K562 (cell line): Measurements from ENCODE around the gene PHF21A. TPM values are rescaled to one million over a fixed set of nuclear protein-coding genes. Genes with fewer than 3 reads are reported as not detected.

Source experiments
- ATAC-seq: fragments of 200-7000 bp; cut with Tn5 transposase; 3 replicates; pipeline ENCODE4 v1.9.1; 2020; ENCODE audit warnings: moderate library complexity
- BruUV-seq: library from RNA; stranded (reverse); fragments of 400-500 nt; replicated peaks from 2 replicates; lab custom pipeline; 2021; lab: Mats Ljungman, UMichigan
- CTCF ChIA-PET: fragments of 300-600 bp; formaldehyde crosslinking; extraction: SDS; loops from one replicate; lab custom pipeline; 2021; ENCODE audit warnings: low intra/inter-chr PET ratio; lab: Yijun Ruan, JAX
- POLR2A ChIA-PET: fragments of 300-600, 350-650 bp; sonication (Branson Sonifier 250); formaldehyde crosslinking; extraction: SDS; loops from one replicate; lab custom pipeline; 2021; ENCODE audit warnings: antibody characterized with exemption, inconsistent platforms; lab: Yijun Ruan, JAX
- DNase-seq, 4 experiments: peaks; one replicate each; pipeline versions ENCODE4 v3.0.0 to v3.0.0-alpha.2; 2011 to 2018; ENCODE audit warnings: low spot score in 3 of 4, mixed read lengths in 3 of 4; ENCODE audit errors: extremely low read depth in 1 of 4
- FAIRE-seq: peaks from 2 replicates; lab custom pipeline; 2011; peaks lifted over from hg19 to GRCh38; lab: Jason Lieb, UNC
- H2AFZ ChIP-seq: 2 replicates; pipeline ENCODE4 v1.6.0; 2011; ENCODE audit warnings: low read depth, low read length, control low read depth, inconsistent platforms
- H3K27ac ChIP-seq: fragments of 200-600 bp; 3 replicates; pipeline ENCODE4 v1.8.0; 2011; ENCODE audit warnings: low read depth, mild to moderate bottlenecking, control low read depth, inconsistent platforms, low read length, moderate library complexity, mixed read lengths; ENCODE audit errors: extremely low read depth
- H3K27me3 ChIP-seq, 2 experiments: fragments of 300-600 bp in 1 of 2; 2 replicates in 1 of 2; 3 replicates in 1 of 2; pipeline versions ENCODE4 v1.6.0 to v1.8.0; 2011; ENCODE audit warnings: inconsistent platforms in 2 of 2, low read length in 2 of 2, mild to moderate bottlenecking in 1 of 2, mixed read lengths in 1 of 2, moderate library complexity in 1 of 2; ENCODE audit not compliant: control insufficient read depth in 2 of 2, insufficient read depth in 2 of 2
- H3K36me3 ChIP-seq: fragments of 300-600 bp; 3 replicates; pipeline ENCODE4 v1.8.0; 2011; ENCODE audit warnings: mild to moderate bottlenecking, low read length, inconsistent platforms; ENCODE audit not compliant: control insufficient read depth, insufficient read depth
- H3K4me1 ChIP-seq, 2 experiments: fragments of 200-600 bp in 1 of 2; replicated peaks in 1 of 2; 2 replicates in 1 of 2; 3 replicates in 1 of 2; pipeline versions ENCODE4 v1.5.1 to v1.8.0; 2011; ENCODE audit warnings: inconsistent platforms in 2 of 2, low read length in 2 of 2, mild to moderate bottlenecking in 1 of 2, mixed read lengths in 1 of 2, moderate library complexity in 1 of 2; ENCODE audit not compliant: control insufficient read depth in 2 of 2, insufficient read depth in 2 of 2
- H3K4me2 ChIP-seq: 2 replicates; pipeline ENCODE4 v1.6.1; 2011; ENCODE audit warnings: low read length, control low read depth, inconsistent platforms, mixed read lengths; ENCODE audit not compliant: insufficient read depth
- H3K4me3 ChIP-seq: fragments of 200-600 bp; sonication (generic), shearing (Covaris generic); 2 replicates; pipeline ENCODE4 v1.5.1; 2016; ENCODE audit warnings: control low read depth, inconsistent platforms
- H3K79me2 ChIP-seq: fragments of 200-600 bp; 3 replicates; pipeline ENCODE4 v1.8.0; 2011; ENCODE audit warnings: low read length, inconsistent platforms; ENCODE audit not compliant: control insufficient read depth, insufficient read depth
- H3K9ac ChIP-seq, 2 experiments: 2 replicates each; pipeline versions ENCODE4 v1.6.0 to v1.6.1; 2011; ENCODE audit warnings: low read depth in 2 of 2, low read length in 2 of 2, control low read depth in 1 of 2, inconsistent platforms in 1 of 2, mild to moderate bottlenecking in 1 of 2, mixed read lengths in 1 of 2; ENCODE audit not compliant: insufficient read depth in 1 of 2
- H3K9me1 ChIP-seq: one replicate; pipeline ENCODE4 v1.6.0; 2011; ENCODE audit warnings: inconsistent platforms, mild to moderate bottlenecking, low read length, moderate library complexity; ENCODE audit not compliant: control insufficient read depth, insufficient read depth
- H3K9me3 ChIP-seq: replicated peaks from 2 replicates; pipeline ENCODE4 v1.5.1; 2011; ENCODE audit warnings: low read depth, low read length, inconsistent platforms; ENCODE audit not compliant: control insufficient read depth, insufficient read depth
- H4K20me1 ChIP-seq: replicated peaks from 2 replicates; pipeline ENCODE4 v1.6.1; 2011; ENCODE audit warnings: low read length, inconsistent platforms, mixed read lengths; ENCODE audit not compliant: control insufficient read depth, insufficient read depth
- ATF1 ChIP-seq, 2 experiments: fragments of 450-650 bp in 1 of 2; IDR thresholded peaks; 2 replicates each; pipeline ENCODE4 v1.6.1; 2016; ENCODE audit warnings: missing compliant biosample characterization in 1 of 2, missing genetic modification characterization in 1 of 2
- BRCA1 ChIP-seq, 2 experiments: fragments of 450-650 bp in 1 of 2; sonication (generic) in 1 of 2; formaldehyde crosslinking in 1 of 2; IDR thresholded peaks; 2 replicates each; pipeline versions ENCODE4 v1.5.0 to v1.6.1; 2017 to 2020; ENCODE audit warnings: mild to moderate bottlenecking in 1 of 2, missing genetic modification reagents in 1 of 2
- CBX8 ChIP-seq: fragments of 200-600 bp; sonication (generic); IDR thresholded peaks from 2 replicates; pipeline ENCODE4 v1.6.1; 2012; ENCODE audit warnings: borderline replicate concordance, mixed run types, low read depth, mild to moderate bottlenecking, moderate library complexity, mixed read lengths, low read length, control low read depth, inconsistent platforms; ENCODE audit not compliant: poor library complexity, severe bottlenecking; ENCODE audit errors: extremely low read depth
- CCNT2 ChIP-seq: IDR thresholded peaks from 2 replicates; pipeline ENCODE4 v1.6.1; 2011; ENCODE audit warnings: borderline replicate concordance, low read depth, mild to moderate bottlenecking, moderate library complexity, mixed read lengths, low read length; ENCODE audit not compliant: insufficient read length; ENCODE audit errors: extremely low read depth
- DPF2 ChIP-seq: fragments of 450-650 bp; IDR thresholded peaks from 2 replicates; pipeline ENCODE4 v1.6.1; 2016
- ETS2 ChIP-seq: IDR thresholded peaks from 2 replicates; pipeline ENCODE4 v1.6.1; 2016; ENCODE audit warnings: borderline replicate concordance, missing genetic modification characterization, mild to moderate bottlenecking, moderate library complexity, missing compliant biosample characterization; ENCODE audit not compliant: poor library complexity, severe bottlenecking
- GABPB2 ChIP-seq: fragments of 250-450 bp; sonication (Bioruptor Pico); conservative IDR thresholded peaks from 2 replicates; pipeline ENCODE4 v1.5.1; 2021; ENCODE audit warnings: mild to moderate bottlenecking
- HDAC6 ChIP-seq: IDR thresholded peaks from 2 replicates; pipeline ENCODE4 v1.6.1; 2012; ENCODE audit warnings: low read depth, mild to moderate bottlenecking, control low read depth, inconsistent platforms, low read length, moderate library complexity
- JUN ChIP-seq, 2 experiments: sonication (generic) in 1 of 2; formaldehyde crosslinking in 1 of 2; IDR thresholded peaks; 2 replicates each; pipeline versions ENCODE4 v1.6.1 to v1.8.0; 2012 to 2022; ENCODE audit warnings: borderline replicate concordance in 2 of 2, mild to moderate bottlenecking in 2 of 2, improper control_type of control experiment in 1 of 2, low read depth in 1 of 2, low read length in 1 of 2, missing genetic modification reagents in 1 of 2
- MCM5 ChIP-seq: fragments of 450-650 bp; IDR thresholded peaks from 2 replicates; pipeline ENCODE4 v1.6.1; 2016; ENCODE audit warnings: low read depth
- MTA3 ChIP-seq: fragments of 450-650 bp; formaldehyde crosslinking; IDR thresholded peaks from 2 replicates; pipeline ENCODE4 v1.6.1; 2017; ENCODE audit warnings: mild to moderate bottlenecking, borderline replicate concordance
- SREBF1 ChIP-seq: fragments of 150-350 bp; IDR thresholded peaks from 2 replicates; pipeline ENCODE4 v1.6.1; 2014; ENCODE audit warnings: antibody characterized with exemption, low read depth, low read length, borderline replicate concordance
- TGIF2 ChIP-seq: sonication (generic); formaldehyde crosslinking; IDR thresholded peaks from 2 replicates; pipeline ENCODE4 v1.8.1; 2022; ENCODE audit warnings: mild to moderate bottlenecking, missing genetic modification reagents, moderate library complexity
- UBTF ChIP-seq, 2 experiments: IDR thresholded peaks; 2 replicates each; pipeline ENCODE4 v1.6.1; 2012; ENCODE audit warnings: improper control_type of control experiment in 2 of 2, low read depth in 2 of 2, low read length in 2 of 2, borderline replicate concordance in 1 of 2
- ZFP36 ChIP-seq: fragments of 150-350 bp; IDR thresholded peaks from 2 replicates; pipeline ENCODE4 v1.6.1; 2018; ENCODE audit warnings: low read length, low read depth; ENCODE audit not compliant: partially characterized antibody
- WGBS: fragments of 100-300 bp; shearing (Covaris generic); methylation state at CpG from one replicate; pipeline ENCODE4 v1.1.6; 2016; ENCODE audit warnings: low coverage, mixed read lengths; ENCODE audit not compliant: insufficient coverage; ENCODE audit errors: missing lambda C conversion rate; 5-methylcytosine and 5-hydroxymethylcytosine counted together
- in situ Hi-C: fragments of 300-500 bp; cut with MboI; formaldehyde crosslinking; loops from 4 replicates; pipeline ENCODE4 v1.15.0; 2018; ENCODE audit warnings: inconsistent platforms, mixed read lengths
- intact Hi-C: fragments of 100-400 bp; cut with micrococcal nuclease; formaldehyde crosslinking; loops from 2 replicates; pipeline ENCODE4 v1.14.2; 2022
- polyA plus RNA-seq, 8 experiments: library from polyadenylated mRNA; depleted of rRNA in 4 of 8; stranded (reverse) in 5 of 8; unstranded in 3 of 8; fragments of >200 nt; fragmentation: Nextera tagmentation in 2 of 8; fragmentation: Illumina TruSeq in 1 of 8; extraction: Ambion mirVana in 2 of 8; extraction: Trizol in 1 of 8; gene quantifications; 2 replicates each; pipeline versions ENCODE4 v1.2.1 to v1.2.3, GENCODE V29; 2011 to 2014; ENCODE audit warnings: inconsistent platforms in 1 of 8, missing spikeins in 1 of 8
- total RNA-seq, 7 experiments: library from RNA; depleted of rRNA in 6 of 7; stranded (reverse); fragments of >200 nt in 6 of 7; fragmentation: Illumina TruSeq in 2 of 7; extraction: Trizol in 2 of 7; gene quantifications; 2 replicates each; pipeline versions ENCODE4 v1.2.1 to v1.2.3, GENCODE V29; 2011 to 2021; ENCODE audit warnings: low replicate concordance in 1 of 7
- TF ChIP-seq, protein P1 (sequence below): fragments of 450-650 bp; IDR thresholded peaks from 2 replicates; pipeline ENCODE4 v1.6.1; 2016; ENCODE audit warnings: missing biosample characterization, missing genetic modification characterization
- TF ChIP-seq, protein P2 (sequence below): sonication (generic); formaldehyde crosslinking; IDR thresholded peaks from 2 replicates; pipeline ENCODE4 v1.8.1; 2022; ENCODE audit warnings: missing genetic modification reagents

The PHF21A gene
- total and polyA plus RNA-seq, 9 of the 15 experiments (the other 6 are each of a cell fraction or from before 2014, with no cell fraction given), result 1.5 to 32.4 (median 10.7) TPM

DNA sequence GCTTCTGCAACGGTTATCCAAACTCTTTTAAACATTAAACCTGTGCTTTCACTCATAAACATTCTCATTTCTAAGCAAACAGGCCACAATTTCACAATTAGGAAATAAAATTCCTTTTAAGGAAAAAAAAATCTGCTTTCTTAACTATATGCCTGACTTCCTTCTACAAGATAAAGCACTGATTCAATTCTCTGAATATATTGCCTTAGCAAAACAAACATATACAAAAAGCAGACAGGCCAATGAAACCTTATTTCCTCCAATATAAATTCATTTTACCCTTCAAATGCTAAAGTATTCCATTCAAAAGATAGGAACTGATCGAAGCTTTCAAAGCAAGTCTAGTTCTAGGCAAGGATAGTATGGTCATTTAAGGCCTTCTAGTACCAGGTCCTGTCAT is 76.7 kb downstream of the PHF21A start:
- Histone ChIP-seq H3K27ac (no peak overlapping the region), H3K4me3 (no peak overlapping the region), H3K79me2 (no peaks in the 10 kb centered on the region), H4K20me1 (no peaks in the 10 kb centered on the region), H3K9me3 (no peaks in the 10 kb centered on the region), H3K9me1 (no peaks in the 10 kb centered on the region), H3K4me2 (no peak overlapping the region), H2AFZ (no peak overlapping the region), H3K9ac (no peak overlapping the region), H3K27me3 (no peaks in the 10 kb centered on the region), H3K4me1 (peaks cover 0 to 4% of the 10 kb centered on the region in 2 experiments; a peak in 2 of 5 replicates), H3K36me3 (no peaks in the 10 kb centered on the region)
- ChIA-PET CTCF (no interaction called here), POLR2A (interaction anchor here (1.1 to 2.5 kb wide), 2 partner anchors 8 to 49 kb away, joined by 3 to 5 read pairs; no protein-coding TSS in a partner anchor)
- 56% methylated on average over 2 of the region's 2 CpGs for WGBS
- FAIRE-seq, result no peak
- BruUV-seq, result no TSS peak
- in situ Hi-C loops, result no loop called here
- intact Hi-C loops, result no loop called here
- no peak for ATAC-seq
- no peak for DNase-seq
- TF ChIP-seq BRCA1 (IDR thresholded peaks at IDR 0.05) (no peak), BRCA1 (CRISPR knock-in tag; IDR thresholded peaks at IDR 0.05) (no peak), CCNT2 (no peak), CBX8 (no peak), HDAC6 (no peak), DPF2 (no peak), SREBF1 (no peak), JUN (IDR thresholded peaks at IDR 0.05; ENCODE audit: borderline replicate concordance, low read depth, low read length) (no peak), JUN (CRISPR knock-in tag; IDR thresholded peaks at IDR 0.05; ENCODE audit: borderline replicate concordance) (no peak), MTA3 (no peak), MCM5 (no peak), GABPB2 (CRISPR knock-in tag) (no peak), ZFP36 (no peak), ATF1 (CRISPR knock-in tag; IDR thresholded peaks at IDR 0.05) (no peak), ATF1 (tag; IDR thresholded peaks at IDR 0.05) (no peak), UBTF (IDR thresholded peaks at IDR 0.05; ENCODE audit: borderline replicate concordance in 1 of 2, low read depth in 2 of 2, low read length in 2 of 2) (no peak), TGIF2 (CRISPR knock-in tag) (no peak), ETS2 (tag) (no peak)
- TF ChIP-seq, protein P1, sequence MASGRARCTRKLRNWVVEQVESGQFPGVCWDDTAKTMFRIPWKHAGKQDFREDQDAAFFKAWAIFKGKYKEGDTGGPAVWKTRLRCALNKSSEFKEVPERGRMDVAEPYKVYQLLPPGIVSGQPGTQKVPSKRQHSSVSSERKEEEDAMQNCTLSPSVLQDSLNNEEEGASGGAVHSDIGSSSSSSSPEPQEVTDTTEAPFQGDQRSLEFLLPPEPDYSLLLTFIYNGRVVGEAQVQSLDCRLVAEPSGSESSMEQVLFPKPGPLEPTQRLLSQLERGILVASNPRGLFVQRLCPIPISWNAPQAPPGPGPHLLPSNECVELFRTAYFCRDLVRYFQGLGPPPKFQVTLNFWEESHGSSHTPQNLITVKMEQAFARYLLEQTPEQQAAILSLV (tag), result no peak
- TF ChIP-seq, protein P2, sequence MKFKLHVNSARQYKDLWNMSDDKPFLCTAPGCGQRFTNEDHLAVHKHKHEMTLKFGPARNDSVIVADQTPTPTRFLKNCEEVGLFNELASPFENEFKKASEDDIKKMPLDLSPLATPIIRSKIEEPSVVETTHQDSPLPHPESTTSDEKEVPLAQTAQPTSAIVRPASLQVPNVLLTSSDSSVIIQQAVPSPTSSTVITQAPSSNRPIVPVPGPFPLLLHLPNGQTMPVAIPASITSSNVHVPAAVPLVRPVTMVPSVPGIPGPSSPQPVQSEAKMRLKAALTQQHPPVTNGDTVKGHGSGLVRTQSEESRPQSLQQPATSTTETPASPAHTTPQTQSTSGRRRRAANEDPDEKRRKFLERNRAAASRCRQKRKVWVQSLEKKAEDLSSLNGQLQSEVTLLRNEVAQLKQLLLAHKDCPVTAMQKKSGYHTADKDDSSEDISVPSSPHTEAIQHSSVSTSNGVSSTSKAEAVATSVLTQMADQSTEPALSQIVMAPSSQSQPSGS (CRISPR knock-in tag), result no peak
